IMR-90 (cell line): ENCODE results near the gene LYRM7. TPM values are rescaled to one million over a fixed set of nuclear protein-coding genes. Genes with fewer than 3 reads are reported as not detected.
"Not testable (repeated sequence)": the region's sequence is repeated elsewhere in the genome, so short reads cannot be mapped to it uniquely, and the experiment has no call there.

ENCODE experiments used
- ATAC-seq: fragments of 200-7000 bp; cut with Tn5 transposase; 2 replicates; pipeline ENCODE4 v1.9.1; 2020; ENCODE audit warnings: low read depth, mild to moderate bottlenecking, moderate library complexity
- BruUV-seq: library from RNA; stranded (reverse); fragments of 400-500 nt; replicated peaks from 2 replicates; lab custom pipeline; 2021; lab: Mats Ljungman, UMichigan
- CTCF ChIA-PET: fragments of 300-600 bp; formaldehyde crosslinking; extraction: SDS; loops from one replicate; lab custom pipeline; 2021; ENCODE audit warnings: antibody characterized with exemption; lab: Yijun Ruan, JAX
- POLR2A ChIA-PET: fragments of 300-600 bp; sonication (Branson Sonifier 250); formaldehyde crosslinking; loops from one replicate; lab custom pipeline; 2022; ENCODE audit warnings: antibody characterized with exemption; ENCODE audit not compliant: unreplicated experiment; lab: Charles Lee
- DNase-seq: peaks from one replicate; pipeline ENCODE4 v3.0.0; 2013
- H2AFZ ChIP-seq: replicated peaks from 2 replicates; pipeline ENCODE3; 2013; ENCODE audit warnings: low read length, mild to moderate bottlenecking; ENCODE audit not compliant: poor library complexity
- H2AK5ac ChIP-seq: 2 replicates; pipeline ENCODE4 v1.6.1; 2013; ENCODE audit warnings: low read depth, low read length, inconsistent platforms
- H2AK9ac ChIP-seq: replicated peaks from 2 replicates; pipeline ENCODE3; 2013; ENCODE audit warnings: mild to moderate bottlenecking, low read depth, low read length, moderate library complexity; ENCODE audit not compliant: poor library complexity
- H2BK120ac ChIP-seq: 2 replicates; pipeline ENCODE4 v1.6.1; 2013; ENCODE audit warnings: low read depth, low read length, inconsistent platforms
- H2BK15ac ChIP-seq: 3 replicates; pipeline ENCODE4 v1.6.1; 2013; ENCODE audit warnings: low read depth, low read length, inconsistent platforms
- H2BK20ac ChIP-seq: 2 replicates; pipeline ENCODE4 v1.6.1; 2013; ENCODE audit warnings: low read depth, mild to moderate bottlenecking, inconsistent platforms, low read length, moderate library complexity
- H2BK5ac ChIP-seq: 2 replicates; pipeline ENCODE4 v1.6.1; 2013; ENCODE audit warnings: mild to moderate bottlenecking, low read depth, low read length, inconsistent platforms; ENCODE audit not compliant: poor library complexity, severe bottlenecking
- H3K14ac ChIP-seq: replicated peaks from 2 replicates; pipeline ENCODE4 v1.6.1; 2013; ENCODE audit warnings: low read depth, low read length, inconsistent platforms
- H3K18ac ChIP-seq: 2 replicates; pipeline ENCODE4 v1.6.1; 2013; ENCODE audit warnings: low read depth, low read length, control low read depth
- H3K23ac ChIP-seq: 2 replicates; pipeline ENCODE4 v1.6.1; 2013; ENCODE audit warnings: low read depth, low read length, inconsistent platforms
- H3K27ac ChIP-seq: 2 replicates; pipeline ENCODE4 v1.5.1; 2013; ENCODE audit warnings: mild to moderate bottlenecking, control low read depth, low read length; ENCODE audit not compliant: insufficient read depth
- H3K27me3 ChIP-seq: 2 replicates; pipeline ENCODE4 v1.6.1; 2013; ENCODE audit warnings: low read length; ENCODE audit not compliant: control insufficient read depth, insufficient read depth
- H3K36me3 ChIP-seq: 2 replicates; pipeline ENCODE4 v1.6.1; 2013; ENCODE audit warnings: low read length, mixed read lengths; ENCODE audit not compliant: control insufficient read depth, insufficient read depth
- H3K4ac ChIP-seq: 2 replicates; pipeline ENCODE4 v1.6.1; 2013; ENCODE audit warnings: low read depth, low read length, inconsistent platforms
- H3K4me1 ChIP-seq: 2 replicates; pipeline ENCODE4 v1.6.1; 2013; ENCODE audit warnings: low read length, mixed read lengths; ENCODE audit not compliant: control insufficient read depth, insufficient read depth
- H3K4me2 ChIP-seq: 2 replicates; pipeline ENCODE4 v1.6.1; 2013; ENCODE audit warnings: low read depth, mild to moderate bottlenecking, control low read depth, low read length, moderate library complexity
- H3K4me3 ChIP-seq: 2 replicates; pipeline ENCODE4 v1.5.1; 2013; ENCODE audit warnings: low read depth, mild to moderate bottlenecking, control low read depth, low read length, moderate library complexity; ENCODE audit not compliant: insufficient read depth
- H3K56ac ChIP-seq: 2 replicates; pipeline ENCODE4 v1.6.1; 2013; ENCODE audit warnings: low read length, inconsistent platforms; ENCODE audit not compliant: insufficient read depth; ENCODE audit errors: extremely low read depth
- H3K79me1 ChIP-seq, 2 experiments: 2 replicates each; pipeline ENCODE4 v1.6.1; 2013; ENCODE audit warnings: low read length in 2 of 2, inconsistent platforms in 1 of 2, low read depth in 1 of 2
- H3K9ac ChIP-seq: 2 replicates; pipeline ENCODE4 v1.6.1; 2013; ENCODE audit warnings: low read depth, low read length, control low read depth
- H3K9me1 ChIP-seq: 2 replicates; pipeline ENCODE4 v1.6.1; 2013; ENCODE audit warnings: low read length, inconsistent platforms; ENCODE audit not compliant: insufficient read depth
- H3K9me3 ChIP-seq: 2 replicates; pipeline ENCODE4 v1.6.1; 2013; ENCODE audit warnings: low read length; ENCODE audit not compliant: control insufficient read depth, insufficient read depth
- H4K20me1 ChIP-seq: 2 replicates; pipeline ENCODE4 v1.6.1; 2013; ENCODE audit warnings: low read length, inconsistent platforms; ENCODE audit not compliant: insufficient read depth
- H4K5ac ChIP-seq: 2 replicates; pipeline ENCODE4 v1.6.1; 2013; ENCODE audit warnings: mild to moderate bottlenecking, low read depth, low read length, control low read depth
- H4K8ac ChIP-seq, 2 experiments: 2 replicates each; pipeline ENCODE4 v1.6.1; 2013; ENCODE audit warnings: low read depth in 2 of 2, low read length in 2 of 2, control low read depth in 1 of 2, inconsistent platforms in 1 of 2
- H4K91ac ChIP-seq: 2 replicates; pipeline ENCODE4 v1.6.1; 2013; ENCODE audit warnings: low read depth, low read length, inconsistent platforms; ENCODE audit not compliant: insufficient read depth
- NFE2L2 ChIP-seq: fragments of 150-350 bp; IDR thresholded peaks from 2 replicates; pipeline ENCODE4 v1.6.1; 2016; ENCODE audit warnings: low read depth, mild to moderate bottlenecking, low read length
- WGBS, 2 experiments: methylation state at CpG; one replicate each; pipeline versions ENCODE4 v1.1.5 to v1.1.7; 2013; ENCODE audit warnings: missing lambda C conversion rate in 2 of 2; ENCODE audit not compliant: insufficient read length in 1 of 2; ENCODE audit errors: extremely low coverage in 2 of 2; 5-methylcytosine and 5-hydroxymethylcytosine counted together
- dilution Hi-C: fragments of 300-500 bp; cut with HindIII; formaldehyde crosslinking; loops from one replicate; pipeline ENCODE4 v1.14.3; 2018; ENCODE audit warnings: low sequenced_read_pairs; ENCODE audit not compliant: unreplicated experiment
- in situ Hi-C: fragments of 300-500 bp; cut with MboI; formaldehyde crosslinking; loops from 3 replicates; pipeline ENCODE4 v1.14.3; 2019; ENCODE audit warnings: low sequenced_read_pairs, inconsistent platforms, mixed read lengths
- intact Hi-C: fragments of 100-400 bp; cut with micrococcal nuclease; formaldehyde crosslinking; loops from 2 replicates; pipeline ENCODE4 v1.10.0; 2022
- polyA plus RNA-seq, 3 experiments: library from polyadenylated mRNA; depleted of rRNA; stranded (reverse); fragments of >200 nt; gene quantifications; 2 replicates each; pipeline ENCODE4 v1.2.3, GENCODE V29; 2012; ENCODE audit warnings: low replicate concordance in 1 of 3
- total RNA-seq: library from RNA; depleted of rRNA; stranded (reverse); fragments of >200 nt; gene quantifications from 2 replicates; pipeline ENCODE4 v1.2.3, GENCODE V29; 2012

Gene LYRM7
- total and polyA plus RNA-seq, 2 of the 4 experiments (the other 2 are of a cell fraction), result 2.5 to 3.4 TPM

GRCh38 chr5:131252824-131253171 is 82.1 kb downstream of the LYRM7 start:
- Histone ChIP-seq H3K36me3 (no peaks in the 10 kb centered on the region), H2AK9ac (no peak overlapping the region), H3K27ac (no peak overlapping the region), H4K20me1 (no peaks in the 10 kb centered on the region), H2AFZ (no peak overlapping the region), H2BK15ac (no peak overlapping the region), H2BK120ac (no peak overlapping the region), H4K8ac (no peak overlapping the region), H3K18ac (no peak overlapping the region), H4K5ac (no peak overlapping the region), H3K23ac (no peak overlapping the region), H3K27me3 (no peaks in the 10 kb centered on the region), H3K14ac (no peak overlapping the region), H3K9me1 (no peaks in the 10 kb centered on the region), H3K4me3 (no peak overlapping the region), H3K4ac (no peak overlapping the region), H2BK20ac (no peak overlapping the region), H3K4me1 (peaks cover 6% of the 10 kb centered on the region), H3K56ac (no peak overlapping the region), H3K9me3 (no peaks in the 10 kb centered on the region), H2AK5ac (no peak overlapping the region), H3K79me1 (no peaks in the 10 kb centered on the region), H3K9ac (no peak overlapping the region), H2BK5ac (no peak overlapping the region), H3K4me2 (no peak overlapping the region), H4K91ac (no peak overlapping the region)
- CTCF ChIA-PET, result interaction anchor here (0.6 kb wide), 1 partner anchor 949 kb away, joined by 3 read pairs; no protein-coding TSS in a partner anchor
- 100% methylated on average over 1 of the region's 6 CpGs; no CpG with 5 or more reads in 1 of the 2 experiments for WGBS, 2 experiments
- TF ChIP-seq NFE2L2, result no peak
- DNase-seq (no peak), ATAC-seq (no peak)
- BruUV-seq, result no TSS peak
- POLR2A ChIA-PET, result no interaction called here
- intact Hi-C loops, result no loop called here
- in situ Hi-C loops, result no loop called here
- dilution Hi-C loops, result no loop called here

- H2BK15ac ChIP-seq, H3K23ac ChIP-seq, H2AK9ac ChIP-seq, H3K9me3 ChIP-seq, H3K56ac ChIP-seq, intact Hi-C loops, H3K4me2 ChIP-seq, in situ Hi-C loops, H4K8ac ChIP-seq, dilution Hi-C loops, CTCF ChIA-PET, H3K18ac ChIP-seq, H3K4ac ChIP-seq, ATAC-seq, H3K79me1 ChIP-seq, H4K91ac ChIP-seq, H3K14ac ChIP-seq, H2BK20ac ChIP-seq, H3K27me3 ChIP-seq, H3K27ac ChIP-seq, H3K9ac ChIP-seq, H2AFZ ChIP-seq, POLR2A ChIA-PET, H3K36me3 ChIP-seq, H3K9me1 ChIP-seq, H3K4me3 ChIP-seq, H4K5ac ChIP-seq, DNase-seq, BruUV-seq, H2BK5ac ChIP-seq, H4K20me1 ChIP-seq, H2BK120ac ChIP-seq, H2AK5ac ChIP-seq: not testable (repeated sequence)
- H3K4me1 ChIP-seq, result peaks cover 13% of the 10 kb centered on the region
- no CpG with 5 or more reads among the region's 10 CpGs for WGBS, 2 experiments
Observed at GRCh38 chr5:131254025-131254424, 83.3 kb downstream of the LYRM7 start.
